Fibroblast of mammary gland (primary cell): ENCODE data around the gene SLC22A25.

Source experiments
- DNase-seq: peaks from one replicate; pipeline ENCODE4 v3.0.0-alpha.2; 2010; ENCODE audit warnings: low read depth
- H3K4me3 ChIP-seq: 2 replicates; pipeline ENCODE4 v1.5.1; 2011; ENCODE audit warnings: low read depth, mild to moderate bottlenecking, low read length, moderate library complexity; ENCODE audit not compliant: control insufficient read depth
- CTCF ChIP-seq: conservative IDR thresholded peaks from 2 replicates; pipeline ENCODE4 v1.5.1; 2011; ENCODE audit warnings: low read depth, low read length, inconsistent platforms; ENCODE audit not compliant: control insufficient read depth, insufficient read depth

The SLC22A25 gene

GRCh38 chr11:63243533-63243932 lies at the start of gene SLC22A25:
SLC22A25 (minus strand) TSS chr11:63243599; CDS start chr11:63229652, 13,947 bp downstream.
- no peak for TF ChIP-seq CTCF
- no peak for DNase-seq
- H3K4me3 ChIP-seq = no peak within 1 kb of the TSS

- no peak for TF ChIP-seq CTCF
- DNase-seq = no peak
- H3K4me3 ChIP-seq = no peak overlapping the region
These were observed 46.9 kb upstream of the SLC22A25 start for GRCh38 chr11:63290285-63290684.

GRCh38 chr11:63289658-63290057 lies 46.3 kb upstream of the SLC22A25 start:
- no peak for DNase-seq
- no peak for TF ChIP-seq CTCF
- H3K4me3 ChIP-seq = no peak overlapping the region

- TF ChIP-seq CTCF = no peak
- H3K4me3 ChIP-seq = no peak overlapping the region
- no peak for DNase-seq
These were observed 39.2 kb upstream of the SLC22A25 start for GRCh38 chr11:63282579-63282978.

GRCh38 chr11:63280920-63281319 lies 37.5 kb upstream of the SLC22A25 start:
- H3K4me3 ChIP-seq = no peak overlapping the region
- no peak for DNase-seq
- TF ChIP-seq CTCF = no peak

GRCh38 chr11:63277345-63277943 lies 34.0 kb upstream of the SLC22A25 start:
- no peak overlapping the region for H3K4me3 ChIP-seq
- DNase-seq = no peak
- TF ChIP-seq CTCF = no peak

- no peak for DNase-seq
- H3K4me3 ChIP-seq = no peak overlapping the region
- no peak for TF ChIP-seq CTCF
These were observed 31.4 kb upstream of the SLC22A25 start for GRCh38 chr11:63274776-63275175.
